Erythroblast (primary cell): ENCODE measurements around the gene CFAP61.

Experiments used
- GATA1 ChIP-seq: IDR thresholded peaks from 2 replicates; pipeline ENCODE4 v1.6.1; 2011; ENCODE audit warnings: low read depth, mild to moderate bottlenecking, control low read depth, low read length, moderate library complexity
- POLR2A ChIP-seq: IDR thresholded peaks from 2 replicates; pipeline ENCODE4 v1.6.1; 2011; ENCODE audit warnings: mild to moderate bottlenecking, low read length

GRCh38 chr20:20312562-20312961 is 260.2 kb downstream of the CFAP61 start:
- TF ChIP-seq POLR2A (no peak), GATA1 (no peak)
